Uterus (tissue), 2 donors: ENCODE measurements around the gene CD96.

ENCODE experiments used
- POLR2A ChIP-seq, 2 donors: fragments of 450-650 bp; IDR thresholded peaks; one replicate each; pipeline ENCODE4 v1.6.1; 2016; ENCODE audit warnings: antibody characterized with exemption in 2 of 2, mild to moderate bottlenecking in 1 of 2, moderate library complexity in 1 of 2
- TF ChIP-seq, protein P1 (sequence below), 4 experiments: fragments of 200-600 bp in 2 of 4; fragments of 450-650 bp in 2 of 4; sonication (generic) in 2 of 4; IDR thresholded peaks; one replicate each; pipeline ENCODE4 v1.5.1; 2016 to 2019; ENCODE audit warnings: antibody characterized with exemption in 4 of 4, mild to moderate bottlenecking in 2 of 4, moderate library complexity in 1 of 4

DNA sequence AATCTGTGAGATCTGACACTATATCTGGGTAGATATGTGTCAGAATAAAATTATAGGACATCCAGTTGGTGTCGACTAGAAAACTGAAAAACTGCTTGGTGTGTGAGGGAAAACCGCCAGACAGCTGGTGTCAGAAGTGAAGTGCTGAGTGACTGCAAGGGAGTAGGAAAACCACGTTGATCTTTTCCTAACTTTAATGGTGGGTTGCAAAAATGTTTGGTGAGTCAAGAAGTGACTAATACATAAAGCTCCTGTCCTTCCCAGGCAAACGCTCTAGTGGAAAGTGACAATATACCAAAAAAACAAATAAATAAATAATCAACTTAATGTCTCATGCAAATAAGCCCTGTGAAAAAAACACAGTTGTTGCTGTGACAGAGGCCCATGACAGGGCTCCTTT is 7.3 kb upstream of the CD96 start:
- TF ChIP-seq, protein P1, sequence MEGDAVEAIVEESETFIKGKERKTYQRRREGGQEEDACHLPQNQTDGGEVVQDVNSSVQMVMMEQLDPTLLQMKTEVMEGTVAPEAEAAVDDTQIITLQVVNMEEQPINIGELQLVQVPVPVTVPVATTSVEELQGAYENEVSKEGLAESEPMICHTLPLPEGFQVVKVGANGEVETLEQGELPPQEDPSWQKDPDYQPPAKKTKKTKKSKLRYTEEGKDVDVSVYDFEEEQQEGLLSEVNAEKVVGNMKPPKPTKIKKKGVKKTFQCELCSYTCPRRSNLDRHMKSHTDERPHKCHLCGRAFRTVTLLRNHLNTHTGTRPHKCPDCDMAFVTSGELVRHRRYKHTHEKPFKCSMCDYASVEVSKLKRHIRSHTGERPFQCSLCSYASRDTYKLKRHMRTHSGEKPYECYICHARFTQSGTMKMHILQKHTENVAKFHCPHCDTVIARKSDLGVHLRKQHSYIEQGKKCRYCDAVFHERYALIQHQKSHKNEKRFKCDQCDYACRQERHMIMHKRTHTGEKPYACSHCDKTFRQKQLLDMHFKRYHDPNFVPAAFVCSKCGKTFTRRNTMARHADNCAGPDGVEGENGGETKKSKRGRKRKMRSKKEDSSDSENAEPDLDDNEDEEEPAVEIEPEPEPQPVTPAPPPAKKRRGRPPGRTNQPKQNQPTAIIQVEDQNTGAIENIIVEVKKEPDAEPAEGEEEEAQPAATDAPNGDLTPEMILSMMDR (IDR thresholded peaks at IDR 0.05) = no peak
- no peak for TF ChIP-seq POLR2A (IDR thresholded peaks at IDR 0.05)
